Activated naive CD8-positive, alpha-beta T cell treated with anti-CD3 and anti-CD28 coated beads, Interleukin-2, amount 50 U/mL, for 24 hours (primary cell): ENCODE measurements around the gene TXNL4A.
A peak's percentile ranks its signal among the peaks of the same experiment; 100 is the strongest.

Experiments
- ATAC-seq: fragments of 150-1000 bp; cut with Tn5 transposase; one replicate; pipeline ENCODE4 v1.10.0; 2021
- DNase-seq: peaks from one replicate; pipeline ENCODE4 v3.0.0; 2021
- H3K27ac Mint-ChIP-seq: one replicate; pipeline ENCODE4 v1.8.0; 2021; ENCODE audit warnings: mild to moderate bottlenecking, mixed read lengths
- H3K27me3 Mint-ChIP-seq: one replicate; pipeline ENCODE4 v1.8.0; 2021; ENCODE audit warnings: mixed read lengths
- H3K36me3 Mint-ChIP-seq: one replicate; pipeline ENCODE4 v1.8.0; 2021; ENCODE audit warnings: low read depth, mixed read lengths
- H3K4me1 Mint-ChIP-seq: one replicate; pipeline ENCODE4 v1.8.0; 2021; ENCODE audit warnings: mixed read lengths
- H3K4me3 Mint-ChIP-seq: one replicate; pipeline ENCODE4 v1.8.0; 2021; ENCODE audit warnings: mild to moderate bottlenecking, moderate library complexity, mixed read lengths
- H3K9me3 Mint-ChIP-seq: one replicate; pipeline ENCODE4 v1.8.0; 2021; ENCODE audit warnings: mixed read lengths

Gene TXNL4A

GRCh38 chr18:79982736-79983135, 5.6 kb downstream of the TXNL4A start:
- ATAC-seq (peak; percentile 58), DNase-seq (no peak)
- Mint-ChIP-seq H3K9me3 (no peaks in the 10 kb centered on the region), H3K27me3 (no peaks in the 10 kb centered on the region), H3K4me1 (peaks cover 72% of the 10 kb centered on the region), H3K36me3 (peaks cover 52% of the 10 kb centered on the region), H3K27ac (peak overlapping the region; percentile 70), H3K4me3 (no peak overlapping the region)

GRCh38 chr18:79980585-79980984, 7.8 kb downstream of the TXNL4A start:
- H3K4me1 Mint-ChIP-seq, result peaks cover 58% of the 10 kb centered on the region
- no peak for ATAC-seq
- H3K27ac Mint-ChIP-seq, result no peak overlapping the region
- H3K27me3 Mint-ChIP-seq, result no peaks in the 10 kb centered on the region
- no peak overlapping the region for H3K4me3 Mint-ChIP-seq
- H3K9me3 Mint-ChIP-seq, result no peaks in the 10 kb centered on the region
- peaks cover 45% of the 10 kb centered on the region for H3K36me3 Mint-ChIP-seq
- no peak for DNase-seq

DNA sequence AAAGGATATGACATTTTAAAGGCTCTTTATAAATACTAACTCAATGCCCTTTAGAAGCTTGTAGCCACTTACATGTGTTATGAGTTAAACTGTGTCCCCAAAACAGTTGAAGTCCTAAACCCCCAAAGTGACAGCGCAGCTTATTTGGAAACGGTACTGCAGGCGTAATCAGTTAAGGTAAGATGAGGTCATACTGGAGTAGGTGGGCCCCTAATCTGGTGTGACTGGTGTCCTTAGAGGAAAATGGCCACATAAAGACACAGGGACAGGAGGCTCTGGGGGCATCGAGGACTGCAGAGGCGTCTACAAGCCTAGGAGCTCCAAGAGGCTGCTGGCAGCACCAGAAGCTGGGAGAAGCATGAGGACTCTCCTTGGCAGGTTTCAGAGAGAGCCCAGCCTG, 8.5 kb downstream of the TXNL4A start:
- H3K4me3 Mint-ChIP-seq, result no peak overlapping the region
- peaks cover 40% of the 10 kb centered on the region for H3K36me3 Mint-ChIP-seq
- no peak for ATAC-seq
- H3K9me3 Mint-ChIP-seq, result no peaks in the 10 kb centered on the region
- H3K27me3 Mint-ChIP-seq, result no peaks in the 10 kb centered on the region
- DNase-seq, result no peak
- H3K27ac Mint-ChIP-seq, result no peak overlapping the region
- H3K4me1 Mint-ChIP-seq, result peaks cover 51% of the 10 kb centered on the region

DNA sequence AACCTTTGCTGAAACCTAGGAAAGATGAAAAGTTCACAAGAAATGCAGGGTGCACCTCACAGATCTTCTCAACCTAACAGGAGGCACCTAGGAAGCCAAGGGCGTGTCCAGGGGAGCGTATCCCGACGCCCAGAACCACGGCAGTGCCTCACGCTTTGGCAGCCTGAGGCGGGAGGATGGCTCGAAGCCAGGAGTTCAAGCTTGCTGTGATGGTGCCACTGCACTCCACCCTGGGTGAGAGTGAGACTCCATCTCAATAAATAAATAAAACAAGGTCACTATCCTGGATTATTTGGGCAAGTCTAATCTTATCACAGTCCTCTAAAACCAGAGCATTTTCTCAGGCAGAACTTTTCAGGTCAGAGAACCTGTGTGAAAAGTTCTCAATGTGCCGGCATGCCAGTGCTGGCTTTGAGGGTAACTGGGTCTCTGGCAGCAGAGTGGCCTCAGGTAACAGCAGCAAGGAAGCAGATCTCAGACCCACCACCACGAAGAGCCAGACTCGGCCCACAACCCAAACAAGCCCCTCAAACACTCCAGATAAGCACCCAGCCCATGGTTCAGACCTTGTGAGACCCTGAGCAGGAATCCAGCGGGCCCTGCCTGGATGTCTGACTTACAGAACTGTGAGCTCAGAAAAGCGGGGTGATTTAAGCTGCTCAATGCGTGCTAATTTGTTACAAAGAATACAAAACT, 12.2 kb downstream of the TXNL4A start:
- H3K9me3 Mint-ChIP-seq, result no peaks in the 10 kb centered on the region
- no peaks in the 10 kb centered on the region for H3K27me3 Mint-ChIP-seq
- DNase-seq (no peak), ATAC-seq (no peak)
- no peak overlapping the region for H3K27ac Mint-ChIP-seq
- no peak overlapping the region for H3K4me3 Mint-ChIP-seq
- peaks cover 49% of the 10 kb centered on the region for H3K36me3 Mint-ChIP-seq
- peaks cover 16% of the 10 kb centered on the region for H3K4me1 Mint-ChIP-seq

DNA sequence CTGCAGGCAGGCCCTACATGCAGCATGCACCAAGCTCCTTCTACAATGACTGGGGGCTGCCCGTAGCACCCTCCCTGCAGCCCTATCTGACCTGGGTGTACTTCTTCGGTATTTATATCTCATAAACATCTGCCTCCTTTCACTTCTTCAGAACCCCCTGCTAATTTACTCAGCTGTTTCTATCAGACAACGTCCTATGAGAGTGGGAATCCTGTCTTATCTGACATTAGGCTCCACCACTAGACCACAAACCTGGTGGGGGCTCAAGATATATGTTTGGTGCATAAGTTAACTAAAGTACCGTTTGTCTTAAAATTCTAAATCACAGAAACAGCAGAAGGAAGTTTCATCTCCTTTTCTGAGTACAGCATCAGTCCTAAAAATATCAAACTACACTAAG, 13.3 kb downstream of the TXNL4A start:
- Mint-ChIP-seq H3K9me3 (no peaks in the 10 kb centered on the region), H3K4me3 (no peak overlapping the region), H3K27me3 (no peaks in the 10 kb centered on the region), H3K4me1 (peaks cover 8% of the 10 kb centered on the region), H3K36me3 (peaks cover 53% of the 10 kb centered on the region), H3K27ac (no peak overlapping the region)
- DNase-seq, result no peak
- no peak for ATAC-seq

DNA sequence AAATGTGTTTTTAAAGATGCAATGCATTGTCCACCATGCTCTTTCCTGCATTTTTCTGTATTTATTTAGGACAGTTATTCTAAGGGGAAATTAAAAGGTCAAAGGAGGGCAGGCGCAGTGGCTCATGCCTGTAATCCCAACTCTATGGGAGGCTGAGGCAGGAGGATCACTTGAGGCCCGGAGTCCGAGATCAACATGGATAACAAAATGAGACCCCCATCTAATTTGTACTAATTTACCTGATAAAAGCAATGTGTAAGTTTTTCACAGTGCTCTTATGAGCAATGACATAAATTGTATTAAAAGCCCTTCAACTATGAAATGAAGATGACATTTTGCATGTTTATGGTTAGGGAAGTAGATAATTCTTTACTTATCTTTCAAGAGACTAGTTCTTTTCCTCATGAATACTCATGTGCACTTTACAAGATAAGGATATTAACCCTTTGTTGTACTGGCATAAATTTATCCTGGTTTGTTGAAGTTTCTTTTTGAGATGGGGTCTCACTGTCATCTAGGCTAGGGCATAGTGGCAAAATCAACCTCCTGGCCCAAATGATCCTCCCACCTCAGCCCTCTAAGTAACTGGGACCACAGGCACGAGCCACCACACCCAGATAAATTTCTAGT, 14.2 kb downstream of the TXNL4A start:
- H3K27ac Mint-ChIP-seq, result no peak overlapping the region
- H3K27me3 Mint-ChIP-seq, result no peaks in the 10 kb centered on the region
- H3K4me1 Mint-ChIP-seq, result peaks cover 2% of the 10 kb centered on the region
- ATAC-seq (no peak), DNase-seq (no peak)
- no peaks in the 10 kb centered on the region for H3K9me3 Mint-ChIP-seq
- H3K36me3 Mint-ChIP-seq, result peaks cover 45% of the 10 kb centered on the region
- no peak overlapping the region for H3K4me3 Mint-ChIP-seq

DNA sequence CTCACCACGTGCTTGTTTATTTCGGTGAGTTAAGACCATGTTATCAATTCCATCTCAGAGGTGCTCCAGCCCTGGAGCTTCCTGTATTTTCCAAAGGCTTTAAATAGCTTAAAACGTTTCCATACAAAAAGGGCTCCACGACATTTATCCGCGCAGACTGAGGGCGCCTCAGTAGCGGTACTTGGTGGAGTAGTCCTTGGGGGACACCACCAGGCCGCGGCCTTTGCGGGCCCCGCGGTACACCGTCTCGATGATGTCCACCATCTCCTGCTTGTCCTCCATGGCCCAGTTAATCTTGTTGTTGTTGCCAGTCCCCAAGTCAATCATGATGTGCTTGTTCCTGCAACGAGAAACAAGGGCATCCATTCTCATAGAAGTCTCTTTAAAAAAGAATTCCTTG, 14.8 kb downstream of the TXNL4A start:
- no peaks in the 10 kb centered on the region for H3K9me3 Mint-ChIP-seq
- H3K36me3 Mint-ChIP-seq, result peaks cover 45% of the 10 kb centered on the region
- ATAC-seq (no peak), DNase-seq (no peak)
- peaks cover 2% of the 10 kb centered on the region for H3K4me1 Mint-ChIP-seq
- H3K4me3 Mint-ChIP-seq, result no peak overlapping the region
- no peaks in the 10 kb centered on the region for H3K27me3 Mint-ChIP-seq
- H3K27ac Mint-ChIP-seq, result no peak overlapping the region

GRCh38 chr18:79972720-79973119, 15.6 kb downstream of the TXNL4A start:
- Mint-ChIP-seq H3K4me3 (no peak overlapping the region), H3K9me3 (no peaks in the 10 kb centered on the region), H3K27ac (no peak overlapping the region), H3K36me3 (peaks cover 40% of the 10 kb centered on the region), H3K4me1 (peaks cover 2% of the 10 kb centered on the region), H3K27me3 (no peaks in the 10 kb centered on the region)
- ATAC-seq, result no peak
- no peak for DNase-seq

- Mint-ChIP-seq H3K4me3 (no peak overlapping the region), H3K27ac (no peak overlapping the region), H3K27me3 (no peaks in the 10 kb centered on the region), H3K36me3 (peaks cover 40% of the 10 kb centered on the region), H3K4me1 (peaks cover 2% of the 10 kb centered on the region), H3K9me3 (no peaks in the 10 kb centered on the region)
- DNase-seq (no peak), ATAC-seq (no peak)
Observed at GRCh38 chr18:79971986-79972385, 16.4 kb downstream of the TXNL4A start.

GRCh38 chr18:79971211-79971952, 17.0 kb downstream of the TXNL4A start:
- no peak overlapping the region for H3K4me3 Mint-ChIP-seq
- peaks cover 40% of the 10 kb centered on the region for H3K36me3 Mint-ChIP-seq
- no peak for DNase-seq
- H3K4me1 Mint-ChIP-seq, result peaks cover 2% of the 10 kb centered on the region
- ATAC-seq, result no peak
- no peak overlapping the region for H3K27ac Mint-ChIP-seq
- H3K27me3 Mint-ChIP-seq, result no peaks in the 10 kb centered on the region
- no peaks in the 10 kb centered on the region for H3K9me3 Mint-ChIP-seq

- Mint-ChIP-seq H3K27me3 (no peaks in the 10 kb centered on the region), H3K27ac (no peak overlapping the region)
- no peak for ATAC-seq
Observed at GRCh38 chr18:79970419-79971133, 17.8 kb downstream of the TXNL4A start.

GRCh38 chr18:79965119-79965902, 23.1 kb downstream of the TXNL4A start:
- ATAC-seq, result no peak
- peak; percentile 20 for DNase-seq

More at GRCh38 chr18:79970419-79971133, 17.8 kb downstream of the TXNL4A start:
- H3K4me1 Mint-ChIP-seq, result peaks cover 3% of the 10 kb centered on the region
- no peaks in the 10 kb centered on the region for H3K9me3 Mint-ChIP-seq
- DNase-seq, result no peak
- H3K36me3 Mint-ChIP-seq, result peaks cover 33% of the 10 kb centered on the region
- H3K4me3 Mint-ChIP-seq, result no peak overlapping the region

GRCh38 chr18:79964330-79965118, 23.8 kb downstream of the TXNL4A start, which contains the start of gene HSBP1L1:
Gene HSBP1L1 (plus strand): TSS chr18:79964643. CDS start chr18:79964736, 93 bp downstream.
- H3K27ac Mint-ChIP-seq, result peak within 1 kb of the TSS; percentile 88
- peak within 1 kb of the TSS; percentile 75 for H3K4me3 Mint-ChIP-seq
- ATAC-seq, result peak; percentile 63
- DNase-seq, result peak; percentile 66
- H3K36me3 Mint-ChIP-seq, result no peaks in the 10 kb centered on the region
- H3K4me1 Mint-ChIP-seq, result peaks cover 52% of the 10 kb centered on the region
- H3K27me3 Mint-ChIP-seq, result peaks cover 2% of the 10 kb centered on the region
- H3K9me3 Mint-ChIP-seq, result no peaks in the 10 kb centered on the region

More at GRCh38 chr18:79965119-79965902, 23.1 kb downstream of the TXNL4A start:
- no peaks in the 10 kb centered on the region for H3K9me3 Mint-ChIP-seq
- H3K4me1 Mint-ChIP-seq, result peaks cover 45% of the 10 kb centered on the region
- H3K4me3 Mint-ChIP-seq, result peak overlapping the region; percentile 75
- H3K36me3 Mint-ChIP-seq, result no peaks in the 10 kb centered on the region
- H3K27me3 Mint-ChIP-seq, result peaks cover 2% of the 10 kb centered on the region
- peak overlapping the region; percentile 57 for H3K27ac Mint-ChIP-seq
